GM19324 (cell line): ENCODE measurements around the gene GPRASP1.

ENCODE experiments used
- ATAC-seq: cut with Tn5 transposase; IDR thresholded peaks from one replicate; pipeline ENCODE4 v1.9.1; 2021; ENCODE audit warnings: mild to moderate bottlenecking, moderate library complexity; ENCODE audit not compliant: unreplicated experiment, low FRiP score

GPRASP1 gene

DNA sequence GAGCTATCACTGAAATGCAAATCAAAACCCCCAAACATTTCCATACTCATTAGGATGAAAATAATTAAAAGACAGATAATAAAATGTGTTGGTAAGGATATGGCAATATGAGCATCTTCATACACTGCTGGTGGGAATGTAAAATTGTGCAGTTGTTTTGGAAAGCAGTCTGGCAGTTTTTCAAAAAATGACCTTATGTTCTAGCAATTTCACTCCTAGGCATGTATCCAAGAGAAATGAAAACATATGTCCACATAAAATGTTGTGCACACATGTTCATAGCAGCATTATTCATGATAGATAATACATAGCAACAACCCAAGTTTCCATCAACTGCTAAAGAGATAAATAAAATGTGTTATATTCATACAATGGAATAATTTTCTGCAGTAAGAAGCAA, 46.2 kb downstream of the GPRASP1 start:
- ATAC-seq, result no peak
